Natural killer cell (primary cell): Measurements from ENCODE around the gene MMP15. TPM values are rescaled to one million over a fixed set of nuclear protein-coding genes. Genes with fewer than 3 reads are reported as not detected.
A peak's percentile ranks its signal among the peaks of the same experiment; 100 is the strongest.

ENCODE experiments used
- ATAC-seq, 3 donors: fragments of 150-1000 bp in 2 of 3; fragments of 200-7000 bp in 1 of 3; cut with Tn5 transposase; 1 replicate in 1 of 3; 2 replicates in 2 of 3; pipeline ENCODE4 v1.10.0; 2021; ENCODE audit warnings: mild to moderate bottlenecking in 2 of 3, moderate library complexity in 2 of 3
- DNase-seq, 2 donors: peaks; one replicate each; pipeline versions ENCODE4 v3.0.0 to v3.0.0-alpha.2; 2013 to 2021; ENCODE audit warnings: mixed read lengths in 1 of 2
- H3K27ac ChIP-seq: one replicate; pipeline ENCODE4 v1.5.1; 2013; ENCODE audit warnings: mild to moderate bottlenecking, low read length
- H3K27me3 ChIP-seq: one replicate; pipeline ENCODE4 v1.6.1; 2013; ENCODE audit warnings: low read length; ENCODE audit not compliant: control insufficient read depth, insufficient read depth
- H3K36me3 ChIP-seq: one replicate; pipeline ENCODE4 v1.6.1; 2013; ENCODE audit warnings: low read length; ENCODE audit not compliant: control insufficient read depth, insufficient read depth
- H3K4me1 ChIP-seq: one replicate; pipeline ENCODE4 v1.6.1; 2013; ENCODE audit warnings: low read length; ENCODE audit not compliant: control insufficient read depth, insufficient read depth
- H3K4me3 ChIP-seq: one replicate; pipeline ENCODE4 v1.5.1; 2013; ENCODE audit warnings: low read length
- H3K9me3 ChIP-seq: one replicate; pipeline ENCODE4 v1.6.1; 2013; ENCODE audit warnings: low read length; ENCODE audit not compliant: control insufficient read depth, insufficient read depth
- H3K27ac Mint-ChIP-seq, 2 donors: one replicate each; pipeline ENCODE4 v1.8.0; 2022; ENCODE audit warnings: mild to moderate bottlenecking in 2 of 2, mixed read lengths in 2 of 2, moderate library complexity in 1 of 2
- H3K27me3 Mint-ChIP-seq, 2 donors: one replicate each; pipeline ENCODE4 v1.8.0; 2022; ENCODE audit warnings: low read depth in 2 of 2, mixed read lengths in 2 of 2
- H3K36me3 Mint-ChIP-seq: one replicate; pipeline ENCODE4 v1.8.0; 2022; ENCODE audit warnings: mixed read lengths
- H3K4me1 Mint-ChIP-seq, 2 donors: one replicate each; pipeline ENCODE4 v1.8.0; 2022; ENCODE audit warnings: mixed read lengths in 2 of 2
- H3K4me3 Mint-ChIP-seq: one replicate; pipeline ENCODE4 v1.8.0; 2022; ENCODE audit warnings: mild to moderate bottlenecking, moderate library complexity, mixed read lengths
- H3K9me3 Mint-ChIP-seq, 2 donors: one replicate each; pipeline ENCODE4 v1.8.0; 2022; ENCODE audit warnings: mixed read lengths in 2 of 2
- CTCF ChIP-seq: fragments of 200-600 bp; IDR thresholded peaks from one replicate; pipeline ENCODE4 v1.8.0; 2022; ENCODE audit warnings: antibody characterized with exemption
- WGBS: methylation state at CpG from one replicate; pipeline ENCODE4 v1.1.7; 2013; ENCODE audit warnings: missing lambda C conversion rate; ENCODE audit not compliant: insufficient coverage; 5-methylcytosine and 5-hydroxymethylcytosine counted together
- intact Hi-C: fragments of 100-400 bp; cut with micrococcal nuclease; formaldehyde crosslinking; loops from one replicate; pipeline ENCODE4 v1.14.2; 2022
- total RNA-seq, 4 donors: library from RNA; stranded (reverse); fragments of 120-200 nt in 1 of 4; gene quantifications; one replicate each; pipeline versions ENCODE4 v1.2.3 to v1.2.4, GENCODE V29; 2013 to 2022

Gene MMP15
- total RNA-seq, 3 donors from 2014 or later (not counting 1 experiment from before 2014, with no cell fraction given), result 0.23 to 0.27 (median 0.24) TPM

- WGBS, result 31% methylated on average over 40 of the region's 43 CpGs
- H3K9me3 ChIP-seq, result no peaks in the 10 kb centered on the region
- H3K36me3 Mint-ChIP-seq, result no peaks in the 10 kb centered on the region
- H3K4me1 ChIP-seq, result peaks cover 27% of the 10 kb centered on the region
- no peak for ATAC-seq
- intact Hi-C loops, result loop anchor here (10.0 kb wide), 1 partner anchor 167 kb away; the partner anchor contains the start of gene CSNK2A2
- no peak for TF ChIP-seq CTCF
- no peak for DNase-seq
- H3K4me3 ChIP-seq, result no peak overlapping the region
- no peak overlapping the region for H3K27ac ChIP-seq
- peak overlapping the region; percentile 56 for H3K4me3 Mint-ChIP-seq
- H3K9me3 Mint-ChIP-seq, result no peaks in the 10 kb centered on the region
- H3K4me1 Mint-ChIP-seq, result peaks cover 0 to 8% of the 10 kb centered on the region in 2 donors
- no peaks in the 10 kb centered on the region for H3K36me3 ChIP-seq
- H3K27ac Mint-ChIP-seq, result no peak overlapping the region
- peaks cover 14 to 19% of the 10 kb centered on the region in 2 donors for H3K27me3 Mint-ChIP-seq
- peaks cover 10% of the 10 kb centered on the region for H3K27me3 ChIP-seq
Measured at GRCh38 chr16:58027161-58027915, 1.8 kb downstream of the MMP15 start.

- 98% methylated on average over 8 of the region's 8 CpGs for WGBS
- peak overlapping the region; percentile 57 for H3K4me3 Mint-ChIP-seq
Measured at GRCh38 chr16:58027916-58028455, 2.4 kb downstream of the MMP15 start.

GRCh38 chr16:58028541-58029070, 3.1 kb downstream of the MMP15 start:
- H3K36me3 Mint-ChIP-seq, result no peaks in the 10 kb centered on the region
- peaks cover 27% of the 10 kb centered on the region for H3K4me1 ChIP-seq
- H3K27me3 Mint-ChIP-seq, result peaks cover 14 to 19% of the 10 kb centered on the region in 2 donors
- peaks cover 10% of the 10 kb centered on the region for H3K27me3 ChIP-seq
- H3K4me3 ChIP-seq, result no peak overlapping the region
- WGBS, result 59% methylated on average over 6 of the region's 6 CpGs
- no peak overlapping the region for H3K4me3 Mint-ChIP-seq
- no peak for TF ChIP-seq CTCF
- DNase-seq, result no peak
- no peaks in the 10 kb centered on the region for H3K36me3 ChIP-seq
- intact Hi-C loops, result loop anchor here (10.0 kb wide), 1 partner anchor 166 kb away; the partner anchor contains the start of gene CSNK2A2
- no peak overlapping the region for H3K27ac ChIP-seq
- H3K9me3 Mint-ChIP-seq, result no peaks in the 10 kb centered on the region
- H3K4me1 Mint-ChIP-seq, result peaks cover 0 to 8% of the 10 kb centered on the region in 2 donors
- H3K9me3 ChIP-seq, result no peaks in the 10 kb centered on the region
- H3K27ac Mint-ChIP-seq, result no peak overlapping the region
- ATAC-seq, result no peak

More at GRCh38 chr16:58027916-58028455, 2.4 kb downstream of the MMP15 start:
- TF ChIP-seq CTCF, result no peak
- H3K27me3 Mint-ChIP-seq, result peaks cover 14 to 19% of the 10 kb centered on the region in 2 donors
- Histone ChIP-seq H3K4me1 (peaks cover 27% of the 10 kb centered on the region), H3K27me3 (peaks cover 10% of the 10 kb centered on the region), H3K27ac (no peak overlapping the region), H3K4me3 (no peak overlapping the region), H3K9me3 (no peaks in the 10 kb centered on the region), H3K36me3 (no peaks in the 10 kb centered on the region)
- H3K9me3 Mint-ChIP-seq, result no peaks in the 10 kb centered on the region
- peaks cover 0 to 8% of the 10 kb centered on the region in 2 donors for H3K4me1 Mint-ChIP-seq
- intact Hi-C loops, result loop anchor here (10.0 kb wide), 1 partner anchor 167 kb away; the partner anchor contains the start of gene CSNK2A2
- no peak for ATAC-seq
- H3K27ac Mint-ChIP-seq, result no peak overlapping the region
- H3K36me3 Mint-ChIP-seq, result no peaks in the 10 kb centered on the region
- no peak for DNase-seq
